Measurements from ENCODE around the gene DACH1.

The DACH1 gene

GRCh38 chr13:71499235-71499634 is 367.8 kb downstream of the DACH1 start:
- no peaks in the 10 kb centered on the region for H3K36me3 Mint-ChIP-seq (ENCODE audit: insufficient read depth)
- H3K4me3 Mint-ChIP-seq = no peak overlapping the region
- H3K27ac Mint-ChIP-seq = no peak overlapping the region

GRCh38 chr13:71493189-71493588 is 373.8 kb downstream of the DACH1 start:
- Mint-ChIP-seq H3K4me3 (no peak overlapping the region), H3K36me3 (ENCODE audit: insufficient read depth) (no peaks in the 10 kb centered on the region), H3K4me1 (ENCODE audit: low read depth in 2 of 2) (no peaks in the 10 kb centered on the region), H3K9me3 (no peaks in the 10 kb centered on the region), H3K27ac (no peak overlapping the region), H3K27me3 (no peaks in the 10 kb centered on the region)
- DNase-seq = no peak
- ATAC-seq (replicated peaks) = no peak

More at GRCh38 chr13:71499235-71499634, 367.8 kb downstream of the DACH1 start:
- DNase-seq (no peak), ATAC-seq (replicated peaks) (no peak)
- Mint-ChIP-seq H3K9me3 (peaks cover 2 to 4% of the 10 kb centered on the region in 2 donors), H3K27me3 (no peaks in the 10 kb centered on the region), H3K4me1 (ENCODE audit: low read depth in 2 of 2) (no peaks in the 10 kb centered on the region)

DNA sequence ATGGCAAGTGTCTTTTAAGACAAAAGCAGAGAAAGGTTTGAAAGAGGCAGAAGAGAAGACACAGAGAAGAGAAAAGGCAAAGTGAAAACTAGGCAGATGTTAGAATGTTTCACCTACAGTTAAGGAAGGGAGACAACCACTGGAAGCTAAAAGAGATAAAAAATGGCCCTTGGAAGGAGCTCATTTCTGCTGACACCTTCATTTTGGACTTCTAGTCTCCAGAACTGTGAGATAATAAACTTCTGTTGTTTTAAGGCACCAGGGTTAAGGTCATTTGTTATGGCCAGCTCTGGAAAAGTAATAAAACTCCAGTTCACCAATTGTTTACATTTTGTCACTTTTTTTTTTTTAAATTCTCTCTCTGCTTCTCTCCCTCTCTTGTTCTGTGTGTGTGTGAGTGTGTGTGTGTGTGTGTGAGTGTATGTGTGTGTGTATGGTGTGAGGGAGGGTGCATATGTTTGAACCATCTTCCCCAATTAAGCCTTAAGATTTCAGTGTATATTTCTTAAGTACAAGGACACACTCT is 374.6 kb downstream of the DACH1 start:
- ATAC-seq (replicated peaks) (no peak), DNase-seq (no peak)
- Mint-ChIP-seq H3K27me3 (no peaks in the 10 kb centered on the region), H3K9me3 (no peaks in the 10 kb centered on the region), H3K4me1 (ENCODE audit: low read depth in 2 of 2) (no peaks in the 10 kb centered on the region), H3K27ac (no peak overlapping the region), H3K36me3 (ENCODE audit: insufficient read depth) (peaks cover under 1% of the 10 kb centered on the region), H3K4me3 (no peak overlapping the region)

GRCh38 chr13:71491010-71491409 is 376.0 kb downstream of the DACH1 start:
- Mint-ChIP-seq H3K27me3 (no peaks in the 10 kb centered on the region), H3K36me3 (ENCODE audit: insufficient read depth) (peaks cover 3% of the 10 kb centered on the region), H3K9me3 (no peaks in the 10 kb centered on the region), H3K4me1 (ENCODE audit: low read depth in 2 of 2) (no peaks in the 10 kb centered on the region), H3K4me3 (no peak overlapping the region), H3K27ac (no peak overlapping the region)
- ATAC-seq (replicated peaks) (no peak), DNase-seq (no peak)

DNA sequence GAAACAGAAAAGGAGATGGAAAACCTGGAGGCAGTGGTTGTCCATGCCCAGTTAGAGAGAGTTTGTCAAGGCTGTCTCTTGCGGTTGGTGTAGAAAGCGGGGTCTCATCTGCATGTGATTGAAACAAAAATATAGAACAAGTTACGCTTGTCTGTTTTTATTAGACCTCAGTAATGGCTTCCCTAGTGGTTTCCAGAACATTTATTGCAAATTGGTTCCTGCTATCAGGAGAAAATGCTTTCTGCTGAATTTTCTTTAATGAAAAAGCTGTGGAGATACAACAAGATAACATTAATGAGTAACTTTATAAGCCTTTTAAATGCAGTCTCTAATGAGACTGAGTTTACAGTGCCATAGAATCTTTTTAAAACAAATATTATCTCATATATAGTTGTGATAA is 378.0 kb downstream of the DACH1 start:
- H3K27ac Mint-ChIP-seq = no peak overlapping the region
- H3K27me3 Mint-ChIP-seq = no peaks in the 10 kb centered on the region
- H3K9me3 Mint-ChIP-seq = no peaks in the 10 kb centered on the region
- H3K4me1 Mint-ChIP-seq (ENCODE audit: low read depth in 2 of 2) = no peaks in the 10 kb centered on the region
- H3K4me3 Mint-ChIP-seq = no peak overlapping the region
- ATAC-seq (replicated peaks) (no peak), DNase-seq (no peak)
- H3K36me3 Mint-ChIP-seq (ENCODE audit: insufficient read depth) = peaks cover 3% of the 10 kb centered on the region

DNA sequence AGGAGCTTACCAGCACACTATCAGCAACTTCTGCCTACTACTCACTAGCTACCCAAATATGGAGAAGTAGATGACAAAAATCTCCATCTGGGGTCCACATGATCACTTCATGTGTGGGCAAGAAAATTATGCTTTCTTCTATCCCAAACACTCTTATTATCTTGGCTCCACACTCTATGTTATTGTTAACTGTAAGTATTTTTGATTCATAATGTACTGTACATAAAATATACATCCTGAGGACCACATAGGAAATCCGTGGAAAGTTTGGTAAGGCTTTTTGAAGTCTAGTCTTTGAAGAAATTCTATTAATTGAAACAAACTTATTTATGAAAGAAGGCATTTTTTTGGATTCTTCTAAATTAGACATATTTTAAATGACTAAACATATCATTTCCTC is 378.8 kb downstream of the DACH1 start:
- H3K9me3 Mint-ChIP-seq = no peaks in the 10 kb centered on the region
- DNase-seq (no peak), ATAC-seq (replicated peaks) (no peak)
- H3K27ac Mint-ChIP-seq = no peak overlapping the region
- H3K36me3 Mint-ChIP-seq (ENCODE audit: insufficient read depth) = peaks cover 3% of the 10 kb centered on the region
- no peak overlapping the region for H3K4me3 Mint-ChIP-seq
- H3K4me1 Mint-ChIP-seq (ENCODE audit: low read depth in 2 of 2) = no peaks in the 10 kb centered on the region
- H3K27me3 Mint-ChIP-seq = no peaks in the 10 kb centered on the region

GRCh38 chr13:71485913-71486312 is 381.1 kb downstream of the DACH1 start:
- Mint-ChIP-seq H3K27ac (no peak overlapping the region), H3K4me1 (ENCODE audit: low read depth in 2 of 2) (no peaks in the 10 kb centered on the region), H3K9me3 (no peaks in the 10 kb centered on the region), H3K27me3 (no peaks in the 10 kb centered on the region), H3K36me3 (ENCODE audit: insufficient read depth) (peaks cover 3% of the 10 kb centered on the region), H3K4me3 (no peak overlapping the region)
- DNase-seq (no peak), ATAC-seq (replicated peaks) (no peak)

DNA sequence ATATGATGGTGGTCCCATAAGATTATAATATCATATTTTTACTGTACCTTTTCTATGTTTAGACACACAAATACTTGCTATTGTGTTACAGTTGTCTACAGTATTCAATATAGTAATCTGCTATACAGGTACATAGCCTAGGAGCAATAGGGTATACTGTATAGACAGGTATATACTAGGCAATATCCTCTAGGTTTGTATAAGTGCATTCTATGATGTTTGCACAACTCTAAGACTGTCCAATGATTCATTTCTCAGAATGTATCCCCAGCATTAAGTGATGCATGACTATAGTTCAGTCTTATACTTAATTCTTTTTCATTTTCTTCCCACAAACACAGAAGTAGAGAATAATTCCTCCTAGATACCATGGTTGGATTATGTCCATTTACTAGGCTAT is 383.3 kb downstream of the DACH1 start:
- H3K36me3 Mint-ChIP-seq (ENCODE audit: insufficient read depth) = peaks cover 3% of the 10 kb centered on the region
- DNase-seq (no peak), ATAC-seq (replicated peaks) (no peak)
- H3K9me3 Mint-ChIP-seq = peaks cover 4 to 8% of the 10 kb centered on the region in 2 donors
- no peak overlapping the region for H3K4me3 Mint-ChIP-seq
- H3K27ac Mint-ChIP-seq = no peak overlapping the region
- H3K4me1 Mint-ChIP-seq (ENCODE audit: low read depth in 2 of 2) = no peaks in the 10 kb centered on the region
- no peaks in the 10 kb centered on the region for H3K27me3 Mint-ChIP-seq

DNA sequence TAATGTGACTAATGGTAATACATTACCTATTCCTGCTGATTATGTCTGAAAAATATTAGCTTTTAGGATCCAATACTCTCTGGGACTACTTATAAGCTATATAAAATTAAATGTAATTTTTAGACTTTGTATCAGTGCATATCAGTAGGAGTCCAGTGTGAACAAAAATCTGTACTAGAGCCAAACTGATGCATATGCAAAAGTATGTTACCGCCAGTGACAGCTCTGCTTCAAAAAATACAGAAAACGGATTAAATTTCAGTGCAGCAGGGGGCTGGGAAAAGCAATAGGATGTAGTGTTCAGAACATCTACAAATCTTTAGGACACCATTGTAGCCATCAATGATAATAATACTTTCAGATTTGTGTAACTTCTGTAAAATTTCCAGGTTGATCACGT is 385.5 kb downstream of the DACH1 start:
- DNase-seq (no peak), ATAC-seq (replicated peaks) (no peak)
- Mint-ChIP-seq H3K4me3 (no peak overlapping the region), H3K27ac (no peak overlapping the region), H3K36me3 (ENCODE audit: insufficient read depth) (no peaks in the 10 kb centered on the region), H3K27me3 (no peaks in the 10 kb centered on the region), H3K4me1 (ENCODE audit: low read depth in 2 of 2) (no peaks in the 10 kb centered on the region), H3K9me3 (peaks cover 4 to 8% of the 10 kb centered on the region in 2 donors)

DNA sequence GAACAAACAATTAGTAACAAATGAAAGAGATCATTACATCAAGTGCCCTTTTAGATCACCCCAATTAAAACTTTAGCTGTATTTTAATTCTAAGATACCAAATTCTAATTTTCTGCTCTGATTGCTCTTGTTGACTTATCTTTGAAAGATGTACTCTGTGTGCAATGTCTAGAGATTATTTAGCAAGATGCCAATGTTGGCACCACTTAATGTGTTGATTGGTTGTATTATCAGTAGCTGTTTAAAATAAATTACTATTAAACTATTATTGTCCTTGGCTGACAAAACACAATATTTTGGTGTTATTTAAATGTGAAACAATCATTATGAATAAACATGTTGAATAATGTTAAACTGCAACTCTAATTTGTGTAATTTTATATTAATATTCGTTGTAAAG is 386.0 kb downstream of the DACH1 start:
- ATAC-seq (replicated peaks) = no peak
- Mint-ChIP-seq H3K27me3 (no peaks in the 10 kb centered on the region), H3K4me3 (no peak overlapping the region), H3K27ac (no peak overlapping the region), H3K4me1 (ENCODE audit: low read depth in 2 of 2) (no peaks in the 10 kb centered on the region), H3K36me3 (ENCODE audit: insufficient read depth) (no peaks in the 10 kb centered on the region), H3K9me3 (peaks cover 4 to 8% of the 10 kb centered on the region in 2 donors)
- no peak for DNase-seq

DNA sequence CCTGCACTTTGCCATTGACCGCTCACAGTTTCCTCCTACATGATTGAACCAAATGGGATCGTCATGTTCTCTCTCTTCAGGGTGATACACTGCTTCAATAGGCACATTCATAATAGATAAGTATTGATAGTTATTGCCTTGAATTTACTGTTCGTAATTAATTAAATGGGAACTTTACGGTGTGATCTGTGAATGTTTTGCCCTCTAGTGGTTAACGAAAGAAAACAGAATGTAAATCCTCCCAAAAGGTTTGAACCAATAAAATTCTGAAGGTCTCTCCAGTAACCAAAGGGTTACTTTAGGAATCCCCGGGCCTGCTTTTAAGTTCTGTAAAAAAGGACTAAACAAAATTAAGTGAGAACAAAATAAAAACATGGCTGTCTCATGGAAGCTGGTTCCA is 389.3 kb downstream of the DACH1 start:
- DNase-seq = no peak
- Mint-ChIP-seq H3K27me3 (no peaks in the 10 kb centered on the region), H3K9me3 (peaks cover 4 to 8% of the 10 kb centered on the region in 2 donors), H3K27ac (no peak overlapping the region), H3K4me3 (no peak overlapping the region), H3K36me3 (ENCODE audit: insufficient read depth) (no peaks in the 10 kb centered on the region), H3K4me1 (ENCODE audit: low read depth in 2 of 2) (no peaks in the 10 kb centered on the region)
- ATAC-seq (replicated peaks) = no peak

GRCh38 chr13:71474936-71475335 is 392.1 kb downstream of the DACH1 start:
- Mint-ChIP-seq H3K9me3 (peaks cover 7 to 20% of the 10 kb centered on the region in 2 donors), H3K36me3 (ENCODE audit: insufficient read depth) (no peaks in the 10 kb centered on the region), H3K27me3 (no peaks in the 10 kb centered on the region), H3K27ac (no peak overlapping the region), H3K4me1 (ENCODE audit: low read depth in 2 of 2) (no peaks in the 10 kb centered on the region), H3K4me3 (no peak overlapping the region)
- no peak for ATAC-seq (replicated peaks)
- no peak for DNase-seq

DNA sequence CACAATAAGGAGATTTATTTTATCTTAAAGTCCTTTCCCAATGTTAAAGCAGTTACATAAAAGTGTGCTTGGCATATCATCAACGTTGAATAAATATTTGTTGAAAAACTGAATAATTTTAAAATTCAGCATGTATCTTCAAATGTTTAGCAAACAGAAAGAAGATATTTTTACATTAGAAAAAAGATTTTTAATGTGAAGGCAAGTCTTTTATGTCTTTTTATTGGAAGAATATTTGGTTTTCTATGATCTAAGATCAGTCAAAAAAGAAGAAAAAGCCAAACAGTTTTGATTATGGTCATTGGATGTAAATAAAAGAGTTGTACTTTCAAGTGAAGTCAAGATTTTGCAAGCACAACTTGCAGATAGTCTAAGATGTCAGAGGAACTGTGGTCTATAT is 397.4 kb downstream of the DACH1 start:
- Mint-ChIP-seq H3K4me1 (ENCODE audit: low read depth in 2 of 2) (no peaks in the 10 kb centered on the region), H3K4me3 (no peak overlapping the region), H3K27ac (no peak overlapping the region), H3K9me3 (peaks cover 8 to 14% of the 10 kb centered on the region in 2 donors), H3K27me3 (no peaks in the 10 kb centered on the region), H3K36me3 (ENCODE audit: insufficient read depth) (no peaks in the 10 kb centered on the region)
- ATAC-seq (replicated peaks) (no peak), DNase-seq (no peak)

GRCh38 chr13:71464686-71465085 is 402.3 kb downstream of the DACH1 start:
- no peaks in the 10 kb centered on the region for H3K36me3 Mint-ChIP-seq (ENCODE audit: insufficient read depth)
- ATAC-seq (replicated peaks) = no peak
- no peak overlapping the region for H3K4me3 Mint-ChIP-seq
- H3K4me1 Mint-ChIP-seq (ENCODE audit: low read depth in 2 of 2) = no peaks in the 10 kb centered on the region
- no peak for DNase-seq
- no peak overlapping the region for H3K27ac Mint-ChIP-seq
- H3K27me3 Mint-ChIP-seq = no peaks in the 10 kb centered on the region
- peaks cover 0 to 3% of the 10 kb centered on the region in 2 donors for H3K9me3 Mint-ChIP-seq

DNA sequence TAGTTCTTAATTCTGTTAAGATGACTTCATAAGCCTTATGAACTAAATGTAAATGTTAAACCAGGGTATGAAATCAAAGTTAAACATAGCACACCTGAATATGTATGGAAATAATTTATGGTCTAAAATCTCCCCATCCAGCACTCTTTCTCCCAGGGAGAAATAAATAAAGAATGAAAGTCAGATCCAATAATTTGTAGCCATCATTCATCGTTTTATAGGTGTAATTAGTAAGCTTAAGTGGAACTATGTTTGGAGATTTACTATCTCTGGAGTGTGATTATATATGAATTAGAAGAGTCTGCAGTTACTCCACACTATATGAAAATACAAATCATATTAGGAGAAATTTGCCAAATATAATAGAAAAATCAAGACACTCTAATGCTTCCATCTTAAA is 405.1 kb downstream of the DACH1 start:
- DNase-seq (no peak), ATAC-seq (replicated peaks) (no peak)
- Mint-ChIP-seq H3K4me1 (ENCODE audit: low read depth in 2 of 2) (no peaks in the 10 kb centered on the region), H3K9me3 (peaks cover 0 to 1% of the 10 kb centered on the region in 2 donors), H3K36me3 (ENCODE audit: insufficient read depth) (no peaks in the 10 kb centered on the region), H3K27ac (no peak overlapping the region), H3K27me3 (no peaks in the 10 kb centered on the region), H3K4me3 (no peak overlapping the region)

All from effector memory CD8-positive, alpha-beta T cell (primary cell).